Naive thymus-derived CD8-positive, alpha-beta T cell (primary cell): ENCODE results near the gene TGFBR3. TPM values are rescaled to one million over a fixed set of nuclear protein-coding genes. Genes with fewer than 3 reads are reported as not detected.
A peak's percentile ranks its signal among the peaks of the same experiment; 100 is the strongest.

Source experiments
- ATAC-seq, 2 donors: fragments of 150-1000 bp; cut with Tn5 transposase in 1 of 2; sonication (Bioruptor Pico), chemical (Tn5 transposase) in 1 of 2; 1 replicate in 1 of 2; 2 replicates in 1 of 2; pipeline ENCODE4 v1.10.0; 2021; ENCODE audit warnings: mild to moderate bottlenecking in 2 of 2, moderate library complexity in 2 of 2
- POLR2A ChIA-PET: fragments of 350-600 bp; sonication (Branson Sonifier 250); formaldehyde crosslinking; loops from one replicate; lab custom pipeline; 2021; ENCODE audit warnings: antibody characterized with exemption; lab: Charles Lee
- DNase-seq, 10 donors: peaks; one replicate each; pipeline versions ENCODE4 v3.0.0 to v3.0.0-alpha.2; 2020 to 2022
- H3K27ac Mint-ChIP-seq, 10 donors: one replicate each; pipeline ENCODE4 v1.8.0; 2020 to 2022; ENCODE audit warnings: mild to moderate bottlenecking in 10 of 10, mixed read lengths in 10 of 10, moderate library complexity in 4 of 10, inconsistent platforms in 1 of 10
- H3K27me3 Mint-ChIP-seq, 5 donors: one replicate each; pipeline ENCODE4 v1.8.0; 2021 to 2022; ENCODE audit warnings: mixed read lengths in 5 of 5
- H3K36me3 Mint-ChIP-seq, 3 donors: one replicate each; pipeline ENCODE4 v1.8.0; 2020 to 2022; ENCODE audit warnings: mixed read lengths in 3 of 3, mild to moderate bottlenecking in 2 of 3, inconsistent platforms in 1 of 3
- H3K4me1 Mint-ChIP-seq, 4 donors: one replicate each; pipeline ENCODE4 v1.8.0; 2021 to 2022; ENCODE audit warnings: mixed read lengths in 4 of 4
- H3K4me3 Mint-ChIP-seq, 10 donors: one replicate each; pipeline ENCODE4 v1.8.0; 2020 to 2022; ENCODE audit warnings: mild to moderate bottlenecking in 10 of 10, mixed read lengths in 10 of 10, moderate library complexity in 6 of 10, inconsistent platforms in 1 of 10
- H3K9me3 Mint-ChIP-seq, 9 donors: one replicate each; pipeline ENCODE4 v1.8.0; 2020 to 2022; ENCODE audit warnings: mixed read lengths in 9 of 9, mild to moderate bottlenecking in 3 of 9, inconsistent platforms in 1 of 9, moderate library complexity in 1 of 9
- polyA plus RNA-seq, 3 donors: library from polyadenylated mRNA; unstranded; fragments of 300-500 nt; fragmentation: Illumina TruSeq; gene quantifications; one replicate each; pipeline ENCODE4 v1.2.3, GENCODE V29; 2021
- total RNA-seq, 8 experiments: library from RNA in 2 of 8; stranded (reverse) in 2 of 8; gene quantifications; one replicate each; pipeline ENCODE4 v1.2.3 and lab custom pipeline; 2021 to 2026

TGFBR3 gene
- total and polyA plus RNA-seq, 5 experiments from 2014 or later = 6.1 to 67.6 (median 11.6) TPM

GRCh38 chr1:91737650-91738049 is 148.3 kb downstream of the TGFBR3 start:
- no peak overlapping the region for H3K4me3 Mint-ChIP-seq
- no peak overlapping the region for H3K27ac Mint-ChIP-seq
- DNase-seq = no peak
- POLR2A ChIA-PET = no interaction called here
- no peaks in the 10 kb centered on the region for H3K27me3 Mint-ChIP-seq
- peaks cover 0 to 13% (median 1%) of the 10 kb centered on the region in 4 donors for H3K4me1 Mint-ChIP-seq
- ATAC-seq = no peak
- H3K36me3 Mint-ChIP-seq = peaks cover 10 to 25% (median 24%) of the 10 kb centered on the region in 3 donors
- peaks cover 0 to 8% (median 0%) of the 10 kb centered on the region in 9 donors for H3K9me3 Mint-ChIP-seq

- no peaks in the 10 kb centered on the region for H3K27me3 Mint-ChIP-seq
- peaks cover 0 to 8% (median 0%) of the 10 kb centered on the region in 9 donors for H3K9me3 Mint-ChIP-seq
- DNase-seq (no peak), ATAC-seq (no peak)
- H3K27ac Mint-ChIP-seq = peak overlapping the region in 3 of 10 donors; percentile 16 to 57 (median 44)
- POLR2A ChIA-PET = no interaction called here
- no peak overlapping the region for H3K4me3 Mint-ChIP-seq
- peaks cover under 1 to 20% (median 5%) of the 10 kb centered on the region in 4 donors for H3K4me1 Mint-ChIP-seq
- H3K36me3 Mint-ChIP-seq = peaks cover 10 to 25% (median 22%) of the 10 kb centered on the region in 3 donors
These were observed 149.0 kb downstream of the TGFBR3 start for GRCh38 chr1:91736715-91737615.

GRCh38 chr1:91736146-91736714 is 149.7 kb downstream of the TGFBR3 start:
- DNase-seq (no peak), ATAC-seq (no peak)
- Mint-ChIP-seq H3K4me3 (no peak overlapping the region), H3K9me3 (peaks cover 0 to 8% (median 0%) of the 10 kb centered on the region in 9 donors), H3K27me3 (peaks cover 0 to 2% (median 0%) of the 10 kb centered on the region in 5 donors), H3K27ac (peak overlapping the region in 1 of 10 donors; percentile 16), H3K4me1 (peaks cover 3 to 28% (median 13%) of the 10 kb centered on the region in 4 donors), H3K36me3 (peaks cover 10 to 25% (median 14%) of the 10 kb centered on the region in 3 donors)
- POLR2A ChIA-PET = no interaction called here

- Mint-ChIP-seq H3K9me3 (peaks cover 0 to 8% (median 0%) of the 10 kb centered on the region in 9 donors), H3K36me3 (peaks cover 10 to 22% (median 10%) of the 10 kb centered on the region in 3 donors), H3K27ac (peak overlapping the region in 1 of 10 donors; percentile 27), H3K4me1 (peaks cover 8 to 36% (median 20%) of the 10 kb centered on the region in 4 donors), H3K27me3 (peaks cover 0 to 2% (median 0%) of the 10 kb centered on the region in 5 donors), H3K4me3 (no peak overlapping the region)
- POLR2A ChIA-PET = no interaction called here
- ATAC-seq = no peak
- no peak for DNase-seq
These were observed 150.6 kb downstream of the TGFBR3 start for GRCh38 chr1:91735266-91735845.

- DNase-seq (no peak), ATAC-seq (no peak)
- Mint-ChIP-seq H3K27me3 (peaks cover 0 to 2% (median 0%) of the 10 kb centered on the region in 5 donors), H3K9me3 (peaks cover 0 to 8% (median 0%) of the 10 kb centered on the region in 9 donors), H3K27ac (peak overlapping the region in 3 of 10 donors; percentile 23 to 63 (median 27)), H3K36me3 (peaks cover 10 to 21% (median 10%) of the 10 kb centered on the region in 3 donors), H3K4me1 (peaks cover 12 to 42% (median 26%) of the 10 kb centered on the region in 4 donors), H3K4me3 (no peak overlapping the region)
- POLR2A ChIA-PET = no interaction called here
These were observed 151.2 kb downstream of the TGFBR3 start for GRCh38 chr1:91734761-91735160.

- ATAC-seq (no peak), DNase-seq (no peak)
- peaks cover 2 to 13% (median 5%) of the 10 kb centered on the region in 3 donors for H3K36me3 Mint-ChIP-seq
- peaks cover 12 to 46% (median 29%) of the 10 kb centered on the region in 4 donors for H3K4me1 Mint-ChIP-seq
- H3K9me3 Mint-ChIP-seq = peaks cover 0 to 2% (median 0%) of the 10 kb centered on the region in 9 donors
- H3K4me3 Mint-ChIP-seq = peak overlapping the region in 1 of 10 donors; percentile 31
- peaks cover 0 to 2% (median 0%) of the 10 kb centered on the region in 5 donors for H3K27me3 Mint-ChIP-seq
- POLR2A ChIA-PET = no interaction called here
- H3K27ac Mint-ChIP-seq = peak overlapping the region in 6 of 10 donors; percentile 9 to 91 (median 28)
These were observed 152.7 kb downstream of the TGFBR3 start for GRCh38 chr1:91733108-91733710.

- peaks cover 5 to 11% (median 9%) of the 10 kb centered on the region in 3 donors for H3K36me3 Mint-ChIP-seq
- peak overlapping the region in 6 of 10 donors; percentile 11 to 91 (median 44) for H3K27ac Mint-ChIP-seq
- DNase-seq = no peak
- peak in 1 of 2 donors; percentile 17 for ATAC-seq
- peaks cover 0 to 2% (median 0%) of the 10 kb centered on the region in 5 donors for H3K27me3 Mint-ChIP-seq
- peaks cover 12 to 46% (median 29%) of the 10 kb centered on the region in 4 donors for H3K4me1 Mint-ChIP-seq
- no peaks in the 10 kb centered on the region for H3K9me3 Mint-ChIP-seq
- H3K4me3 Mint-ChIP-seq = peak overlapping the region in 1 of 10 donors; percentile 31
- POLR2A ChIA-PET = interaction anchor here (0.6 kb wide), 1 partner anchor 189 kb away, joined by 4 read pairs; no protein-coding TSS in a partner anchor
These were observed 153.5 kb downstream of the TGFBR3 start for GRCh38 chr1:91732291-91733107.

GRCh38 chr1:91731815-91732214 is 154.1 kb downstream of the TGFBR3 start:
- peaks cover 12 to 46% (median 29%) of the 10 kb centered on the region in 4 donors for H3K4me1 Mint-ChIP-seq
- H3K27ac Mint-ChIP-seq = peak overlapping the region in 7 of 10 donors; percentile 10 to 91 (median 63)
- no peaks in the 10 kb centered on the region for H3K9me3 Mint-ChIP-seq
- peak in 4 of 10 donors; percentile 11 to 28 (median 18) for DNase-seq
- H3K36me3 Mint-ChIP-seq = peaks cover 7 to 16% (median 16%) of the 10 kb centered on the region in 3 donors
- H3K27me3 Mint-ChIP-seq = peaks cover 0 to 2% (median 0%) of the 10 kb centered on the region in 5 donors
- H3K4me3 Mint-ChIP-seq = peak overlapping the region in 5 of 10 donors; percentile 20 to 84 (median 71)
- POLR2A ChIA-PET = interaction anchor here (0.6 kb wide), 1 partner anchor 189 kb away, joined by 4 read pairs; no protein-coding TSS in a partner anchor
- ATAC-seq = peak; percentile 23 to 57

- H3K9me3 Mint-ChIP-seq = no peaks in the 10 kb centered on the region
- POLR2A ChIA-PET = no interaction called here
- H3K27ac Mint-ChIP-seq = peak overlapping the region in 8 of 10 donors; percentile 22 to 91 (median 69)
- H3K36me3 Mint-ChIP-seq = peaks cover 7 to 19% (median 18%) of the 10 kb centered on the region in 3 donors
- peaks cover 12 to 46% (median 29%) of the 10 kb centered on the region in 4 donors for H3K4me1 Mint-ChIP-seq
- no peak for DNase-seq
- H3K4me3 Mint-ChIP-seq = peak overlapping the region in 8 of 10 donors; percentile 20 to 84 (median 65)
- peak in 1 of 2 donors; percentile 9 for ATAC-seq
- peaks cover 0 to 2% (median 0%) of the 10 kb centered on the region in 5 donors for H3K27me3 Mint-ChIP-seq
These were observed 154.9 kb downstream of the TGFBR3 start for GRCh38 chr1:91730801-91731732.

- DNase-seq (peak in 1 of 10 donors; percentile 4), ATAC-seq (peak in 1 of 2 donors; percentile 14)
- Mint-ChIP-seq H3K9me3 (no peaks in the 10 kb centered on the region), H3K36me3 (peaks cover 7 to 23% (median 21%) of the 10 kb centered on the region in 3 donors), H3K4me1 (peaks cover 12 to 41% (median 29%) of the 10 kb centered on the region in 4 donors), H3K27ac (peak overlapping the region in 9 of 10 donors; percentile 3 to 81 (median 16)), H3K4me3 (peak overlapping the region in 6 of 10 donors; percentile 3 to 30 (median 16)), H3K27me3 (peaks cover 0 to 2% (median 0%) of the 10 kb centered on the region in 5 donors)
- POLR2A ChIA-PET = no interaction called here
These were observed 156.2 kb downstream of the TGFBR3 start for GRCh38 chr1:91729621-91730358.
